DMS79 (cell line): ENCODE data around the gene CLASP1.
A peak's percentile ranks its signal among the peaks of the same experiment; 100 is the strongest.
"Not testable (repeated sequence)": the region's sequence is repeated elsewhere in the genome, so short reads cannot be mapped to it uniquely, and the experiment has no call there.

Source experiments
- DNase-seq: peaks from one replicate; lab custom pipeline; 2025; lab: John Stamatoyannopoulos, UW

CLASP1 gene

DNA sequence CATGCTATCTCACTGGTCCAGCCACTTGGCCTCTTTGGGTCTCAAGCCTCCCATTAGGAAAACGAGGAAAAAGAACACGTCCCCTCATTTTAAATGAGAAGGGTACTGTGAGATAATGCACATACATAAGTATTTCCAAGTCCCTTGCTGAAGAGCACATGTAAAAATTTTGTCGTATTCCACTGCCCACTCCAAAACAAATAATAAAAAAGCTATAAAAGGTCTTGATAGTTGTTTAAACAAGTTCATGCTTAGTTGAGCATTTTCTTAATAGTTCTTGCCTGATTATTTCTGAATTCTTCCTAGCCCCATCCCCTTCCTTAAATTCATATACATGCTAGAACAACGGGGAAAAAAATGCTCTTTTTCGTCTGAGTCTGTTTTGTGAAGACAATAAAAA is 228.8 kb downstream of the CLASP1 start:
- DNase-seq, result no peak

DNA sequence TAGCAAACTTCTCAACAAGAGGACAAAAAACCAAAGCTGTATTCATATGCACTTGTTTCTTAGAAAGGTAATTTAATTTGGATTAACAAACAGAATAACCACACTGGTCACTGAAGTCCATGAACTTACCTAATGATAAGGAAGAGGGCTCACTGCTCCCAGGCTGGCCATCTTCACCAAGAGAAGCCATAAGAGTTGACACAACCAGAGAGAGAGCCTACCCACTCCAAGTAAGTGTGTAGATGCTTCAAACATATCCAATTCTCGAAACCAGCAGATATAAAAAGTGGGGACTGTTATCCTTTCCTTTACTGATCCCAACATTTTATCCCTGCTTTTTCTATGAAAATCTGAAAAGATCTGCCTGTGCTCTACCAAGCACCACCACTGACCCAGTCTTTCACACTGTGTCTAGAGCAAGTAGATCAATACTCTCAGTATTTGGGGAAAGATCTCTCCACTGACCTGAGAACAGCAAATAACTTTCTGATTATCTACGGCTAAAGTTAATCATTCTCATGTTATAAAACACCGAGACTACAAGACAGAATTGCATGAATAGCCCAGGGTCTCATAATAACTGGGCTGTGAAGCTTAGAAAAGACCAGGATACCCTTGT is 230.1 kb downstream of the CLASP1 start:
- DNase-seq, result no peak

DNA sequence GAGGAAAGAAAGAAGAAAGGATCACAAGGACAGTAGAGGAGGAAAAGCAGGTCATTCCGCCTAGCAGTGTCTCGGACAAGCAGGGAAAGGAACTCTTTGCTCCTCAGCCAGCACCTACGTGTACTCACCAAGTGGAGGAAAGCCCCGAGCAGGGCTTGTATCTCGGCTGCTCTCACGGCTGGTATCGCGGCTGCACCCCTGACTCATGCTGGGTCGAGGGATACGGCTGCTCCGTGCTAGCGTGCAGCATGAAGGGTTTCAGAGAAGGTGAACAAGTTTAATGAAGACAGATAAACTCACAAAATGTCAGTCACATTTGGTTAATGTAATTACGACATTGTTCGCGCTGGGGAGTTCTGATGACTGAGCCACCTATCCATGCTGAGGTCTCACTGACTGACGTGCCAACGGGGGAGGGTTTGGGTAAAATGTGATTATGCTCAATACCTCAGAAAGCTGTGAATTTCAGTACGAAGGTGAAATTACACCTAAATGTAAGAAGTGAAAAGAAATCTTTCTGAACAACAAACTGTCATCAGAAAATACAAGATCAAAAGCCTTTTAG is 230.7 kb downstream of the CLASP1 start:
- no peak for DNase-seq

GRCh38 chr2:121417826-121418225 is 231.4 kb downstream of the CLASP1 start:
- DNase-seq, result no peak

DNA sequence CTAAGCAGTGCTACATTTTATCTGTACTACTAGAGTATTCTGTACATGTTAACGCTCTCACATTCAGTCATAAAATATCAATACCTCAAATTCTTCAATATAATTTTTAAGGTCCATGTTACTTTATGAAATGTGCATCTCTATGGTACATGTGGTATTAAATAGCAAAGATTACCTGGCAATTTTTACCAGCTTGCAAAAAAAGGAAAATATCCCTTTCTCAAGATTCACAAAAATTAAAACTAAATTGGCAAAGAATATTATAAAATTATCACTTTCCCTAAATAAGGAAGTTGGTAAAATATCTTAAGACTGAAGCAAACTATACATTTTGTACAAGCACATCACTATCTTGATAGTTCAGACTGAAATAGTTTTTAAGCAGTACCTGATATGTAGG is 233.5 kb downstream of the CLASP1 start:
- no peak for DNase-seq

- no peak for DNase-seq
Measured at GRCh38 chr2:121412349-121412748, 236.9 kb downstream of the CLASP1 start.

DNA sequence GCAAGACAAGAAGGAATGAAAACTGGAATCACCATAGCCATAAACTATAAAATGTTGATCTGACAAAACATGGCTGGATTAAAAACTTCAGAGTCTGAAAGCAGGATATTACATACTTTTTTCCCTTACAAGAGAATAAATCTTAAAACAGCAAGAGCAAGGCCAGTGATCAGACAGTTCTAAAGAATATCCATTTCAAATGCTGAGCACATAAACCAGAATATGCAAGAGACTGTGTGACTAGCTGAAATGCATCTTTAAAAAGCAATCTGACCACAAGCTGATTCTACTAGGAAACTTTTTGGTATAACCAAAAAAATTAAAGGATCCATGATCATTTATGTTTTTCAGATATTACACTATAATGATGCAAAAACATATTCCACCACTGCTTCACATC is 239.3 kb downstream of the CLASP1 start:
- no peak for DNase-seq

GRCh38 chr2:121409388-121409787 is 239.9 kb downstream of the CLASP1 start:
- DNase-seq, result no peak

- no peak for DNase-seq
Measured at GRCh38 chr2:121408641-121409040, 240.6 kb downstream of the CLASP1 start.

GRCh38 chr2:121405233-121405632 is 244.0 kb downstream of the CLASP1 start:
- no peak for DNase-seq

DNA sequence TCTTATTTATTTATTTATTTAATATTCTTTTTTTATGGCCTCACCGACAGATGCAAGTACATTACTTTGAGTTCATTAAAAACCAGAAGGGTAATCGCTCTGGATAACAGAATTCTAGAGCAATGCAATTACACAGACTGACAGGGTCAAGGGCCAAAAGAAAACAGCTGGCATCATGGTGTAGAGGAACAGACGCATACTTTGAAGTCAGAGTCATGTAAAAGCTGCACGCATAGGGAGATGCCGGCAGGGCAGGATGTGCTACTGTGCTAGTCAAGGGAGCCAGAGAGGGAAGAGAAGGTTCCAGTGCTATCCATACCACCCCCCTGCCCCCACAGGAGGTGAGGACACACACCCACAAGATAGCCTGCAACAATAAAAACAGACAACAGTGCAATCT is 249.1 kb downstream of the CLASP1 start:
- no peak for DNase-seq

GRCh38 chr2:121398853-121399252 is 250.4 kb downstream of the CLASP1 start:
- DNase-seq, result no peak

- DNase-seq, result no peak
Measured at GRCh38 chr2:121390082-121390692, 259.1 kb downstream of the CLASP1 start.

DNA sequence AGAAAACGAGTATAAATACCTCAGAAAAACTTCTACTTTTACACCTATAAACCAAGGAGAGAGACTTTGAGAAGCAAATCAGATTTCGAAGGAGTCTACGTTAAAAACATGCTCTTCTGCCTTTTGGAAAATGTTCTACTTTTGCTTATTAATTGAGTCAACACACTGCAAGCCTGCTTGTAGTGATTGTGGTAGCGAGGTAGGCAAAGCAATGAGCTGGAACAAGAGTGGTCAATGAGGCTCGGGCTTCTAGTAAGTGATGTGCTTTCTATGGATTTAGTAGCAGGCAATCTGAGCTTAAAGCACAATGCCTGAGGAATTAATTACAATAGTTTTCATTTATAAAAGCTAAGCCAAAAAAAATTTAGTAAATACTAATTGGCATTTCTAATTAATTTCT is 260.9 kb downstream of the CLASP1 start:
- DNase-seq, result peak; percentile 30

DNA sequence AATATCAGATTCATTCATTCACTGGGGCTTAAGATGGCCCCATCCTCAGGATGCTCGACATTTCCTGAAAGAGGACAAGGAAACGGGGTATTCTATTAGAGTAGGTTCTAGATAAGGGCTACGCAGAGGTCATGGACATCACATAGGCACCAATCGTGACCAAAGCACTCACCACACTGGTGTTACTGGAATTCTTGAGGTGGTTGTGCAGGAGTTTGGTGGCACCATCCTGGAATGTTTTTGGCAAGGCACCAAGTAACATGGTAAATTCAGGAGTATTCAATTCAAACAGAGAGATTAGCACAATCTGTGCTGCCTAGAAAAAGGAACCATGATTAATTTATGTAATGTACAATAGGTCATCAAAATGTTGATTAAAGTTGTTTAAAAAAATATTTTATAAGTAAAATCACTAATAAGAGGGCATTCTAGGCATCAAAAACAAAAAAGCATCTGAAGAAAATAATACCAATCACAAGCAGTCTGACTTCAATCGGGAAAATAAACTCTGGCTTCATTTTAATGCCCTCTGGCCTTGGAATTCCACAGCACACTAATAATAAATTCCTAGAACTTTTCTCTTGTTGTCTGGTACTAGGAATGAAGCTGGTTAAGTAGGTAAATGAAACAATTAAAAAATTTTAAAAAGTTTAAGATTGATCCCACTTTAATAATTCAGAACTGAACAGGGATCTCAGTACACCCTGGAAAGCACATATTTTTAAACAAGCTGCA is 261.5 kb downstream of the CLASP1 start:
- DNase-seq, result no peak

DNA sequence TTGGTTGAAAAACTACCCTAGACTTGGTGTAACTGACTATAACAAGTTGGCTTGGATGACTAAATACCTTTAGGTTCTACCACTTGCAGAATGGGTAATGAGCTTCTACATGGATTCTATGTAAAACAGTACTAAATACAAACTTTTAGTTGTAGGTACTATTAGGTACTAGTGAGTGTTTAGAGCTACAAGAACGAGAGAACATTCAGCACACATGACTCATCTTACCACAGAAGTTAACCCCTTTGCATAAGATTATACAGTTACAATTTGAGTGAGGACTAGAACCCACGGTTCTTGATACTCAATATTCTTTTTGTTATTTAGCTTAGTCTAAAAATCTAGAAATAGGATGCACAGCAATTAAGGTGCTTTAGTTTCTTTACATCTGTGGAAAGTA is 262.6 kb downstream of the CLASP1 start:
- no peak for DNase-seq

GRCh38 chr2:121386102-121386501 is 263.2 kb downstream of the CLASP1 start:
- no peak for DNase-seq

DNA sequence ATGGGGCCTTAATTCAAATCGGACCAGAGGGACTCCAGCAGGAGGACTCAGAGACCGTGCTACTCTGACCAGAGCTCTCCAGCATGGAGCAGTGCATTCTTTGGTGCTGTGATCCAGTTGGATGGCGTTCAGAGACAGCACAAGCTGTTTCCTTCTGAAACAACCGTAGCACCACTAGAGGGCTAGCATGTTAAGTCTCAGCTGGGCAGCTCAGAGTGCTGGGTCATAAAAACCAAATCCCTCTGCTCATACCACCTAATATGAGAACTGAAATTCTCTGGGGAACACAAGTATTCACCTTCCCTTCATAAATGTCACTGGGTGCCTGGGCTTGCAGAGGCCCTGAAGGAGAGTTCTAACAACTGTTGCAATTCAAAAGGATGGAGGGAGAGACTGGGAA is 266.5 kb downstream of the CLASP1 start:
- DNase-seq, result no peak

- no peak for DNase-seq
Measured at GRCh38 chr2:121377646-121378045, 271.6 kb downstream of the CLASP1 start.

GRCh38 chr2:121376535-121377250 is 272.6 kb downstream of the CLASP1 start:
- DNase-seq, result no peak

DNA sequence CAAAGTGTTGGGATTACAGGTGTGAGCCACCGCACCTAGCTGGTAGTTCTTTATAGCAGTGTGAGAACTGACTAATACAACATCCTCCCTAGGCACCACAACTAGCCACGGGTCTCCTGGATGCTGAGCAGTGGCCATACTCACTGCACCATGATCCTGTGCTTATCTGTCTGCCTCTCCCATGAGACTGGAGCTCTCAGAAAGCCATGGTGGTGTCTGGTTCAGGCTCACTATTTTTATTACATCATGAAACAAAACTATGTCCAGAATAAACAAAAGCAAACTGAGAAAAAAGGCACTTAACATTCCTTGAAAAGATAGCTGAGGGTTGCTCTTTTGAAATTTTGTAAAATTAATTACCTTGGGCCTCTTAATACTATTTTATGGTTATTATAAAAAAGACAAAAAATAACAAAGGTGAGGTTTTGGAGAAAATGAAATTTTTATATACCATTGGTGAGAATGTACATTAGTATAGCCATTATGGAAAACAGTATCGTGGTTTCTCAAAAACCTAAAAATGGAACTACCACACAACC is 273.6 kb downstream of the CLASP1 start:
- DNase-seq, result no peak

GRCh38 chr2:121374412-121375075 is 274.7 kb downstream of the CLASP1 start:
- DNase-seq, result not testable (repeated sequence)
